Activated CD4-positive, alpha-beta T cell treated with anti-CD3 and anti-CD28 coated beads, Interleukin-2, amount 10 ng/mL, durations not matched to agents 24 days and 14 days (primary cell): Measurements from ENCODE around the gene SNX13. TPM values are rescaled to one million over a fixed set of nuclear protein-coding genes. Genes with fewer than 3 reads are reported as not detected.

Experiments used
- DNase-seq: peaks from one replicate; pipeline ENCODE4 v3.0.0; 2022
- H3K27ac Mint-ChIP-seq: one replicate; pipeline ENCODE4 v1.8.0; 2022; ENCODE audit warnings: mild to moderate bottlenecking, mixed read lengths
- H3K27me3 Mint-ChIP-seq: one replicate; pipeline ENCODE4 v1.8.0; 2022; ENCODE audit warnings: mixed read lengths
- H3K36me3 Mint-ChIP-seq: one replicate; pipeline ENCODE4 v1.8.0; 2022; ENCODE audit warnings: low read depth, mild to moderate bottlenecking, mixed read lengths
- H3K4me1 Mint-ChIP-seq: one replicate; pipeline ENCODE4 v1.8.0; 2021; ENCODE audit warnings: mixed read lengths
- H3K4me3 Mint-ChIP-seq: one replicate; pipeline ENCODE4 v1.8.0; 2022; ENCODE audit warnings: mild to moderate bottlenecking, moderate library complexity, mixed read lengths
- H3K9me3 Mint-ChIP-seq: one replicate; pipeline ENCODE4 v1.8.0; 2021; ENCODE audit warnings: mixed read lengths
- intact Hi-C: fragments of 100-400 bp; cut with micrococcal nuclease; formaldehyde crosslinking; loops from one replicate; pipeline ENCODE4 v1.15.1; 2023
- total RNA-seq: library from RNA; stranded (reverse); gene quantifications from 2 replicates; pipeline ENCODE4 v1.2.3, GENCODE V29; 2022

The SNX13 gene
- total RNA-seq, 1 donor from 2014 or later = 23.7 TPM

GRCh38 chr7:17758008-17758407 lies 182.3 kb downstream of the SNX13 start:
- Mint-ChIP-seq H3K27me3 (no peaks in the 10 kb centered on the region), H3K4me3 (no peak overlapping the region), H3K36me3 (no peaks in the 10 kb centered on the region), H3K4me1 (no peaks in the 10 kb centered on the region), H3K27ac (no peak overlapping the region), H3K9me3 (no peaks in the 10 kb centered on the region)
- no peak for DNase-seq
- intact Hi-C loops = no loop called here

- no peaks in the 10 kb centered on the region for H3K36me3 Mint-ChIP-seq
- no peak overlapping the region for H3K27ac Mint-ChIP-seq
- peaks cover 3% of the 10 kb centered on the region for H3K27me3 Mint-ChIP-seq
- no peak for DNase-seq
- intact Hi-C loops = no loop called here
- H3K4me1 Mint-ChIP-seq = no peaks in the 10 kb centered on the region
- H3K9me3 Mint-ChIP-seq = no peaks in the 10 kb centered on the region
- H3K4me3 Mint-ChIP-seq = no peak overlapping the region
Observed at GRCh38 chr7:17746020-17746530, 194.2 kb downstream of the SNX13 start.

- no peak overlapping the region for H3K27ac Mint-ChIP-seq
- no peak for DNase-seq
- no peaks in the 10 kb centered on the region for H3K4me1 Mint-ChIP-seq
- H3K9me3 Mint-ChIP-seq = no peaks in the 10 kb centered on the region
- intact Hi-C loops = no loop called here
- H3K4me3 Mint-ChIP-seq = no peak overlapping the region
- H3K36me3 Mint-ChIP-seq = no peaks in the 10 kb centered on the region
- H3K27me3 Mint-ChIP-seq = peaks cover 3% of the 10 kb centered on the region
Observed at GRCh38 chr7:17745610-17746009, 194.7 kb downstream of the SNX13 start.

- no peak overlapping the region for H3K4me3 Mint-ChIP-seq
- no peak overlapping the region for H3K27ac Mint-ChIP-seq
- no peaks in the 10 kb centered on the region for H3K9me3 Mint-ChIP-seq
- peaks cover 3% of the 10 kb centered on the region for H3K27me3 Mint-ChIP-seq
- no peaks in the 10 kb centered on the region for H3K36me3 Mint-ChIP-seq
- intact Hi-C loops = no loop called here
- no peaks in the 10 kb centered on the region for H3K4me1 Mint-ChIP-seq
- DNase-seq = no peak
Observed at GRCh38 chr7:17743316-17743715, 197.0 kb downstream of the SNX13 start.

GRCh38 chr7:17741426-17741825 lies 198.9 kb downstream of the SNX13 start:
- Mint-ChIP-seq H3K4me3 (no peak overlapping the region), H3K4me1 (no peaks in the 10 kb centered on the region), H3K9me3 (no peaks in the 10 kb centered on the region), H3K27me3 (peaks cover 3% of the 10 kb centered on the region), H3K36me3 (no peaks in the 10 kb centered on the region), H3K27ac (no peak overlapping the region)
- DNase-seq = no peak
- intact Hi-C loops = no loop called here

Other genes with a start within 250 kb of the SNX13 start
- not detected in 2 replicates for gene PRPS1L1, start 87.4 kb upstream of the SNX13 start, total RNA-seq